GM12878 (cell line): ENCODE data around the gene DNAJC5. TPM values are rescaled to one million over a fixed set of nuclear protein-coding genes. Genes with fewer than 3 reads are reported as not detected.
A peak's percentile ranks its signal among the peaks of the same experiment; 100 is the strongest.

Experiments used
- ATAC-seq: fragments of 200-7000 bp; cut with Tn5 transposase; 3 replicates; pipeline ENCODE4 v1.9.1; 2020; ENCODE audit warnings: mild to moderate bottlenecking, moderate library complexity
- BruUV-seq: library from RNA; stranded (reverse); fragments of 400-500 nt; replicated peaks from 2 replicates; lab custom pipeline; 2021; lab: Mats Ljungman, UMichigan
- CTCF ChIA-PET: fragments of 300-600 bp; sonication (Branson Sonifier 250); formaldehyde crosslinking; extraction: SDS; loops from one replicate; lab custom pipeline; 2021; ENCODE audit warnings: inconsistent platforms; lab: Yijun Ruan, JAX
- POLR2A ChIA-PET: fragments of 350-600 bp; formaldehyde crosslinking; extraction: SDS; loops from one replicate; lab custom pipeline; 2021; ENCODE audit warnings: inconsistent platforms; lab: Charles Lee
- RAD21 ChIA-PET: fragments of 300-600 bp; sonication (Branson Sonifier 250); formaldehyde crosslinking; loops from one replicate; lab custom pipeline; 2023; ENCODE audit warnings: antibody characterized with exemption; ENCODE audit not compliant: unreplicated experiment; lab: Charles Lee
- SMC1A ChIA-PET: fragments of 300-600 bp; sonication (Branson Sonifier 250); formaldehyde crosslinking; loops from one replicate; lab custom pipeline; 2023; ENCODE audit not compliant: unreplicated experiment, uncharacterized antibody; lab: Charles Lee
- DNase-seq: peaks from one replicate; pipeline ENCODE4 v3.0.0-alpha.2; 2011; ENCODE audit warnings: low read depth, low spot score
- FAIRE-seq: peaks from 3 replicates; lab custom pipeline; 2011; peaks lifted over from hg19 to GRCh38; lab: Jason Lieb, UNC
- H2AFZ ChIP-seq: 2 replicates; pipeline ENCODE4 v1.6.0; 2011; ENCODE audit warnings: low read depth, low read length, control low read depth; ENCODE audit not compliant: control insufficient read depth
- H3K27ac ChIP-seq: 2 replicates; pipeline ENCODE4 v1.5.1; 2011; ENCODE audit warnings: control low read depth; ENCODE audit not compliant: control insufficient read depth, insufficient read depth
- H3K27me3 ChIP-seq, 2 experiments: replicated peaks in 1 of 2; 2 replicates each; pipeline versions ENCODE4 v1.6.0 to v1.6.1; 2011; ENCODE audit warnings: low read length in 1 of 2; ENCODE audit not compliant: control insufficient read depth in 2 of 2, insufficient read depth in 2 of 2
- H3K36me3 ChIP-seq, 2 experiments: 2 replicates each; pipeline ENCODE4 v1.5.1; 2011; ENCODE audit warnings: low read length in 1 of 2; ENCODE audit not compliant: control insufficient read depth in 2 of 2, insufficient read depth in 2 of 2
- H3K4me1 ChIP-seq: 2 replicates; pipeline ENCODE4 v1.6.1; 2011; ENCODE audit warnings: mild to moderate bottlenecking, low read length, moderate library complexity, mixed read lengths; ENCODE audit not compliant: control insufficient read depth, insufficient read depth
- H3K4me2 ChIP-seq: 2 replicates; pipeline ENCODE4 v1.6.0; 2011; ENCODE audit warnings: control low read depth; ENCODE audit not compliant: control insufficient read depth, insufficient read depth
- H3K4me3 ChIP-seq: fragments of 200-600 bp; sonication (generic); 2 replicates; pipeline ENCODE4 v1.5.1; 2016
- H3K79me2 ChIP-seq: 2 replicates; pipeline ENCODE4 v1.6.0; 2011; ENCODE audit warnings: low read length; ENCODE audit not compliant: control insufficient read depth, insufficient read depth
- H3K9ac ChIP-seq: 2 replicates; pipeline ENCODE4 v1.8.0; 2011; ENCODE audit warnings: low read length, control low read depth, mixed read lengths; ENCODE audit not compliant: control insufficient read depth, insufficient read depth
- H3K9me3 ChIP-seq: replicated peaks from 3 replicates; pipeline ENCODE4 v1.5.1; 2011; ENCODE audit warnings: mild to moderate bottlenecking, low read length; ENCODE audit not compliant: control insufficient read depth, insufficient read depth
- H4K20me1 ChIP-seq: 2 replicates; pipeline ENCODE4 v1.6.0; 2011; ENCODE audit not compliant: control insufficient read depth, insufficient read depth
- BACH1 ChIP-seq: fragments of 450-650 bp; IDR thresholded peaks from 2 replicates; pipeline ENCODE4 v1.6.1; 2017; ENCODE audit warnings: mild to moderate bottlenecking, borderline replicate concordance
- CHD1 ChIP-seq: IDR thresholded peaks from 2 replicates; pipeline ENCODE4 v1.6.1; 2012; ENCODE audit warnings: low read depth, low read length, improper control_type of control experiment
- ESRRA ChIP-seq: IDR thresholded peaks from 2 replicates; pipeline ENCODE4 v1.6.1; 2012; ENCODE audit warnings: mild to moderate bottlenecking, low read length, improper control_type of control experiment
- HDGF ChIP-seq: fragments of 450-650 bp; IDR thresholded peaks from 2 replicates; pipeline ENCODE4 v1.6.1; 2016; ENCODE audit warnings: antibody characterized with exemption
- IKZF2 ChIP-seq, 2 experiments: fragments of 450-650 bp; IDR thresholded peaks; 2 replicates each; pipeline ENCODE4 v1.6.1; 2017; ENCODE audit warnings: mild to moderate bottlenecking in 2 of 2, moderate library complexity in 2 of 2
- JUNB ChIP-seq: IDR thresholded peaks from 2 replicates; pipeline ENCODE4 v1.6.1; 2016; ENCODE audit warnings: antibody characterized with exemption, mild to moderate bottlenecking
- LARP7 ChIP-seq: fragments of 450-650 bp; IDR thresholded peaks from 2 replicates; pipeline ENCODE4 v1.6.1; 2017; ENCODE audit warnings: mild to moderate bottlenecking
- MEF2B ChIP-seq: fragments of 450-650 bp; IDR thresholded peaks from 2 replicates; pipeline ENCODE4 v1.6.1; 2018; ENCODE audit warnings: mild to moderate bottlenecking, moderate library complexity; ENCODE audit not compliant: partially characterized antibody, poor library complexity, severe bottlenecking
- MTA2 ChIP-seq: fragments of 450-650 bp; IDR thresholded peaks from 2 replicates; pipeline ENCODE4 v1.6.1; 2016; ENCODE audit warnings: low read depth, mild to moderate bottlenecking, moderate library complexity
- MYB ChIP-seq: fragments of 150-350 bp; IDR thresholded peaks from 2 replicates; pipeline ENCODE4 v1.6.1; 2014; ENCODE audit warnings: mild to moderate bottlenecking, low read depth, low read length, borderline replicate concordance
- NBN ChIP-seq: fragments of 450-650 bp; IDR thresholded peaks from 2 replicates; pipeline ENCODE4 v1.6.1; 2016
- NFXL1 ChIP-seq: fragments of 450-650 bp; IDR thresholded peaks from 2 replicates; pipeline ENCODE4 v1.6.1; 2017; ENCODE audit warnings: antibody characterized with exemption, mild to moderate bottlenecking, borderline replicate concordance
- PML ChIP-seq: IDR thresholded peaks from 2 replicates; pipeline ENCODE4 v1.6.1; 2012; ENCODE audit warnings: low read length, inconsistent platforms
- POLR2AphosphoS2 ChIP-seq: IDR thresholded peaks from 2 replicates; pipeline ENCODE4 v1.6.1; 2011; ENCODE audit warnings: low read depth, mild to moderate bottlenecking, low read length, improper control_type of control experiment, moderate library complexity
- POLR2AphosphoS5 ChIP-seq: IDR thresholded peaks from 2 replicates; pipeline ENCODE4 v1.6.1; 2011; ENCODE audit warnings: mild to moderate bottlenecking, low read length, inconsistent platforms
- SMARCA5 ChIP-seq: fragments of 450-650 bp; IDR thresholded peaks from 2 replicates; pipeline ENCODE4 v1.6.1; 2017; ENCODE audit warnings: mild to moderate bottlenecking
- SUPT20H ChIP-seq: IDR thresholded peaks from 2 replicates; pipeline ENCODE4 v1.6.1; 2011; ENCODE audit warnings: low read depth, mild to moderate bottlenecking, low read length, moderate library complexity, borderline replicate concordance; ENCODE audit not compliant: control insufficient read depth
- YBX1 ChIP-seq: fragments of 450-650 bp; IDR thresholded peaks from 2 replicates; pipeline ENCODE4 v1.6.1; 2016; ENCODE audit warnings: antibody characterized with exemption
- WGBS: methylation state at CpG from one replicate; pipeline ENCODE4 v1.1.6; 2016; ENCODE audit warnings: low lambda C conversion rate; ENCODE audit not compliant: insufficient replicate concordance, insufficient coverage; ENCODE audit errors: missing lambda C conversion rate; 5-methylcytosine and 5-hydroxymethylcytosine counted together
- in situ Hi-C: fragments of 300-500 bp; cut with MboI; formaldehyde crosslinking; loops from 9 replicates; pipeline ENCODE4 v1.14.3; 2018; ENCODE audit warnings: mixed read lengths
- intact Hi-C: fragments of 100-400 bp; cut with micrococcal nuclease; formaldehyde crosslinking; loops from one replicate; pipeline ENCODE4 v1.14.2; 2022; ENCODE audit not compliant: unreplicated experiment
- polyA plus RNA-seq, 11 experiments: library from polyadenylated mRNA; depleted of rRNA in 4 of 11; unstranded in 6 of 11; stranded (reverse) in 5 of 11; fragments of >200 nt; fragmentation: Nextera tagmentation in 4 of 11; fragmentation: Illumina TruSeq in 1 of 11; extraction: Ambion mirVana in 4 of 11; extraction: Trizol in 1 of 11; gene quantifications; 1 replicate in 1 of 11; 2 replicates in 10 of 11; pipeline versions ENCODE4 v1.2.1 to v1.2.3, GENCODE V29; 2011 to 2016; ENCODE audit warnings: inconsistent platforms in 2 of 11, missing spikeins in 2 of 11, low read depth in 1 of 11
- total RNA-seq, 4 experiments: library from RNA; depleted of rRNA in 3 of 4; stranded (reverse); fragments of >200 nt in 3 of 4; fragmentation: Illumina TruSeq in 1 of 4; extraction: Trizol in 1 of 4; gene quantifications; 2 replicates each; pipeline versions ENCODE4 v1.2.1 to v1.2.3, GENCODE V29; 2013 to 2021
- TF ChIP-seq, protein P1 (sequence below): IDR thresholded peaks from 2 replicates; pipeline ENCODE4 v1.6.1; 2011; ENCODE audit warnings: borderline replicate concordance, low read depth, mild to moderate bottlenecking, moderate library complexity, mixed read lengths, low read length; ENCODE audit not compliant: insufficient read depth; ENCODE audit errors: extremely low read length
- TF ChIP-seq, protein P2 (sequence below): fragments of 450-650 bp; formaldehyde crosslinking; IDR thresholded peaks from 2 replicates; pipeline ENCODE4 v1.5.0; 2022; ENCODE audit warnings: mild to moderate bottlenecking, missing genetic modification characterization
- TF ChIP-seq, protein P3 (sequence below): IDR thresholded peaks from 2 replicates; pipeline ENCODE4 v1.6.1; 2012; ENCODE audit warnings: low read depth, low read length, improper control_type of control experiment

The DNAJC5 gene
- total and polyA plus RNA-seq, 10 of the 15 experiments (the other 5 are each of a cell fraction or from before 2014, with no cell fraction given), result 0.69 to 36.8 (median 17.0) TPM

DNA sequence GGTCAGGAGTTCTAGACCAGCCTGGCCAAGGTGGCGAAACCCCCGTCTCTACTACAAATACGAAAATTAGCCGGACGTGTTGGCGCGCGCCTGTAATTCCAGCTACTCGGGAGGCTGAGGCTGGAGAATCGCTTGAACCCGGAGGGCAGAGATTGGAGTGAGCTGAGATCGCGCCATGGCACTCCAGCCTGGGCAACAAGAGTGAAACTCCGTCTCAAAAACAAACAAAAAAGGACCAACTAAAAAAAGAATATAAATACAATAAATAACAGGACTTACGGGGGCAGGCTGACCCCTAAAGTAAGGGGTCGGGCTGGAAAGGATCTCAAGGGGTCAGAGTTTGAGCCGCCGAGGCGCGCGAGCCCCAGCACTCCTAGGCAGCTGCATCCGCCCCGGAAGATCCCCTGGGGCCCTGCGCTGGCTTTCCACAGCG lies 30.4 kb upstream of the DNAJC5 start:
- ChIA-PET SMC1A (interaction anchor here (1.1 to 3.5 kb wide), 9 partner anchors 10 to 327 kb away, joined by 3 to 19 read pairs (median 6); partner anchors contain the start of genes ARFRP1, DNAJC5, PTK6 and ZGPAT), CTCF (interaction anchor here (0.8 to 4.4 kb wide), 20 partner anchors 13 to 326 kb away, joined by 3 to 38 read pairs (median 6); partner anchors contain the start of genes ARFRP1, HELZ2, LIME1 and PRPF6), RAD21 (interaction anchor here (0.8 to 3.2 kb wide), 25 partner anchors 14 to 327 kb away, joined by 3 to 18 read pairs (median 4); partner anchors contain the start of genes ARFRP1, LIME1, PTK6 and RTEL1), POLR2A (interaction anchor here (0.8 to 1.8 kb wide), 7 partner anchors 32 to 327 kb away, joined by 3 to 6 read pairs (median 4); partner anchors contain the start of genes ARFRP1, LIME1, PRPF6 and RTEL1)
- no peak for DNase-seq
- peak overlapping the region; percentile 90 for H3K27ac ChIP-seq
- ATAC-seq, result peak; percentile 0; the same call in 1 of the 3 replicates
- peaks cover 33% of the 10 kb centered on the region for H3K79me2 ChIP-seq
- in situ Hi-C loops (no loop called here), intact Hi-C loops (loop anchor here (1.0 to 10.0 kb wide), 5 partner anchors 78 to 326 kb away; partner anchors contain the start of genes ARFRP1 and LIME1)
- no peak for FAIRE-seq
- peak overlapping the region; percentile 90 for H2AFZ ChIP-seq
- TF ChIP-seq CHD1 (0 out of 2 replicates have a peak, but pooled peaks have one; percentile 6), SMARCA5 (no peak), POLR2AphosphoS2 (no peak), IKZF2 (IDR thresholded peaks at IDR 0.05) (peak in 1 of 2 experiments; percentile 5; a peak in 1 of 4 replicates), LARP7 (0 out of 2 replicates have a peak, but pooled peaks have one; percentile 38), SUPT20H (no peak), BACH1 (no peak), POLR2AphosphoS5 (0 out of 2 replicates have a peak, but pooled peaks have one; percentile 3), MYB (no peak), ESRRA (no peak), NBN (0 out of 2 replicates have a peak, but pooled peaks have one; percentile 7), JUNB (peak; percentile 28; the same call in 1 of the 2 replicates), MEF2B (peak; percentile 60), MTA2 (peak; percentile 23; the same call in 1 of the 2 replicates), YBX1 (no peak), PML (no peak; the same call in 1 of the 2 replicates), NFXL1 (no peak), HDGF (no peak)
- TF ChIP-seq, protein P1, sequence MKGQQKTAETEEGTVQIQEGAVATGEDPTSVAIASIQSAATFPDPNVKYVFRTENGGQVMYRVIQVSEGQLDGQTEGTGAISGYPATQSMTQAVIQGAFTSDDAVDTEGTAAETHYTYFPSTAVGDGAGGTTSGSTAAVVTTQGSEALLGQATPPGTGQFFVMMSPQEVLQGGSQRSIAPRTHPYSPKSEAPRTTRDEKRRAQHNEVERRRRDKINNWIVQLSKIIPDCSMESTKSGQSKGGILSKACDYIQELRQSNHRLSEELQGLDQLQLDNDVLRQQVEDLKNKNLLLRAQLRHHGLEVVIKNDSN, result no peak
- TF ChIP-seq, protein P2, sequence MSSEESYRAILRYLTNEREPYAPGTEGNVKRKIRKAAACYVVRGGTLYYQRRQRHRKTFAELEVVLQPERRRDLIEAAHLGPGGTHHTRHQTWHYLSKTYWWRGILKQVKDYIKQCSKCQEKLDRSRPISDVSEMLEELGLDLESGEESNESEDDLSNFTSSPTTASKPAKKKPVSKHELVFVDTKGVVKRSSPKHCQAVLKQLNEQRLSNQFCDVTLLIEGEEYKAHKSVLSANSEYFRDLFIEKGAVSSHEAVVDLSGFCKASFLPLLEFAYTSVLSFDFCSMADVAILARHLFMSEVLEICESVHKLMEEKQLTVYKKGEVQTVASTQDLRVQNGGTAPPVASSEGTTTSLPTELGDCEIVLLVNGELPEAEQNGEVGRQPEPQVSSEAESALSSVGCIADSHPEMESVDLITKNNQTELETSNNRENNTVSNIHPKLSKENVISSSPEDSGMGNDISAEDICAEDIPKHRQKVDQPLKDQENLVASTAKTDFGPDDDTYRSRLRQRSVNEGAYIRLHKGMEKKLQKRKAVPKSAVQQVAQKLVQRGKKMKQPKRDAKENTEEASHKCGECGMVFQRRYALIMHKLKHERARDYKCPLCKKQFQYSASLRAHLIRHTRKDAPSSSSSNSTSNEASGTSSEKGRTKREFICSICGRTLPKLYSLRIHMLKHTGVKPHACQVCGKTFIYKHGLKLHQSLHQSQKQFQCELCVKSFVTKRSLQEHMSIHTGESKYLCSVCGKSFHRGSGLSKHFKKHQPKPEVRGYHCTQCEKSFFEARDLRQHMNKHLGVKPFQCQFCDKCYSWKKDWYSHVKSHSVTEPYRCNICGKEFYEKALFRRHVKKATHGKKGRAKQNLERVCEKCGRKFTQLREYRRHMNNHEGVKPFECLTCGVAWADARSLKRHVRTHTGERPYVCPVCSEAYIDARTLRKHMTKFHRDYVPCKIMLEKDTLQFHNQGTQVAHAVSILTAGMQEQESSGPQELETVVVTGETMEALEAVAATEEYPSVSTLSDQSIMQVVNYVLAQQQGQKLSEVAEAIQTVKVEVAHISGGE (CRISPR knock-in tag), result no peak
- TF ChIP-seq, protein P3, sequence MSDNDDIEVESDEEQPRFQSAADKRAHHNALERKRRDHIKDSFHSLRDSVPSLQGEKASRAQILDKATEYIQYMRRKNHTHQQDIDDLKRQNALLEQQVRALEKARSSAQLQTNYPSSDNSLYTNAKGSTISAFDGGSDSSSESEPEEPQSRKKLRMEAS, result no peak
- peaks cover 4 to 6% of the 10 kb centered on the region in 2 experiments; a peak in 3 of 4 replicates for H3K36me3 ChIP-seq
- peak overlapping the region; percentile 74 for H3K4me2 ChIP-seq
- H3K4me1 ChIP-seq, result peaks cover 7% of the 10 kb centered on the region
- H3K27me3 ChIP-seq, result no peaks in the 10 kb centered on the region
- no peaks in the 10 kb centered on the region for H3K9me3 ChIP-seq
- under 1% methylated on average over 25 of the region's 25 CpGs for WGBS
- no peaks in the 10 kb centered on the region for H4K20me1 ChIP-seq
- BruUV-seq, result no TSS peak
- H3K9ac ChIP-seq, result peak overlapping the region; percentile 82
- peak overlapping the region; percentile 96 for H3K4me3 ChIP-seq
